Upper lobe of left lung (tissue), 4 donors: ENCODE measurements around the gene ABCC2.

Experiments used
- EP300 ChIP-seq, 4 donors: sonication (generic); formaldehyde crosslinking; IDR thresholded peaks; one replicate each; pipeline ENCODE4 v1.5.1; 2017; ENCODE audit warnings: antibody characterized with exemption in 4 of 4, control low read depth in 2 of 4
- POLR2A ChIP-seq, 4 donors: fragments of 450-650 bp; IDR thresholded peaks; one replicate each; pipeline ENCODE4 v1.5.1; 2016 to 2017; ENCODE audit warnings: antibody characterized with exemption in 4 of 4, mild to moderate bottlenecking in 2 of 4
- TF ChIP-seq, protein P1 (sequence below), 6 experiments: fragments of 450-650 bp in 4 of 6; fragments of 200-600 bp in 2 of 6; sonication (generic) in 2 of 6; IDR thresholded peaks; one replicate each; pipeline ENCODE4 v1.5.1; 2016 to 2019; ENCODE audit warnings: antibody characterized with exemption in 6 of 6

DNA sequence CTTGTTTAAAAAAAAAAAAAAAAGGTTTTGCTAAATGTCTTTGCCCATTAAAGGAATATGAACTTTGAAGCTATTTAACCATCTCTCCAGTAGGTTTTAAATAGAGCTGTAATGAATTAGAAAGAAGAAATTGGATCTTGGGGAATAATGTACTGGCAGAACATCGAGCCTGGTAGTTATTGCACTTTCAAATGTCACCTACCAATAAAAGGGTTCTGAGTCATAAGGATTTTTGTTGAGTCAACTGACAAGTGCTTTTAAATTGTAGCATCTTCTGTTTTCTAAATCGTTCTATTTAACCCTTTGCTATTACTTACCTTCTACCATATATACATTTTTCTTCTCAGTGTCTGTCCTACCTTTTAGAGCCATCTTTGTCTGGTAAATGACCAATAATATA lies 39.7 kb upstream of the ABCC2 start:
- TF ChIP-seq, protein P1, sequence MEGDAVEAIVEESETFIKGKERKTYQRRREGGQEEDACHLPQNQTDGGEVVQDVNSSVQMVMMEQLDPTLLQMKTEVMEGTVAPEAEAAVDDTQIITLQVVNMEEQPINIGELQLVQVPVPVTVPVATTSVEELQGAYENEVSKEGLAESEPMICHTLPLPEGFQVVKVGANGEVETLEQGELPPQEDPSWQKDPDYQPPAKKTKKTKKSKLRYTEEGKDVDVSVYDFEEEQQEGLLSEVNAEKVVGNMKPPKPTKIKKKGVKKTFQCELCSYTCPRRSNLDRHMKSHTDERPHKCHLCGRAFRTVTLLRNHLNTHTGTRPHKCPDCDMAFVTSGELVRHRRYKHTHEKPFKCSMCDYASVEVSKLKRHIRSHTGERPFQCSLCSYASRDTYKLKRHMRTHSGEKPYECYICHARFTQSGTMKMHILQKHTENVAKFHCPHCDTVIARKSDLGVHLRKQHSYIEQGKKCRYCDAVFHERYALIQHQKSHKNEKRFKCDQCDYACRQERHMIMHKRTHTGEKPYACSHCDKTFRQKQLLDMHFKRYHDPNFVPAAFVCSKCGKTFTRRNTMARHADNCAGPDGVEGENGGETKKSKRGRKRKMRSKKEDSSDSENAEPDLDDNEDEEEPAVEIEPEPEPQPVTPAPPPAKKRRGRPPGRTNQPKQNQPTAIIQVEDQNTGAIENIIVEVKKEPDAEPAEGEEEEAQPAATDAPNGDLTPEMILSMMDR (IDR thresholded peaks at IDR 0.05): no peak
- TF ChIP-seq POLR2A (IDR thresholded peaks at IDR 0.05) (no peak), EP300 (IDR thresholded peaks at IDR 0.05) (no peak)
